ENCODE results near the gene SLC22A23. TPM values are rescaled to one million over a fixed set of nuclear protein-coding genes. Genes with fewer than 3 reads are reported as not detected.

SLC22A23 gene
- total RNA-seq, 4 donors from 2014 or later: 7.1 to 9.6 (median 8.2) TPM

- Histone ChIP-seq H3K27me3 (no peaks in the 10 kb centered on the region), H3K27ac (no peak overlapping the region), H3K9me3 (no peaks in the 10 kb centered on the region), H3K4me1 (peaks cover 0 to 19% (median 0%) of the 10 kb centered on the region in 4 donors), H3K4me3 (no peak overlapping the region), H3K36me3 (peaks cover 0 to 73% (median 5%) of the 10 kb centered on the region in 3 donors)
- WGBS, 2 donors: 69 to 86% methylated on average over 5 of the region's 5 CpGs
- no peak for DNase-seq (ENCODE audit: low spot score in 2 of 2)
- no peak for TF ChIP-seq POLR2A (IDR thresholded peaks at IDR 0.05)
- no peak for TF ChIP-seq CTCF (IDR thresholded peaks at IDR 0.05)
- TF ChIP-seq EP300 (IDR thresholded peaks at IDR 0.05): no peak
Measured at GRCh38 chr6:3267162-3267561, 189.7 kb downstream of the SLC22A23 start.

- no peak for DNase-seq (ENCODE audit: low spot score in 2 of 2)
- 52 to 57% methylated on average over 8 to 9 of the region's 9 CpGs for WGBS, 2 donors
- no peaks in the 10 kb centered on the region for H3K27me3 ChIP-seq
Measured at GRCh38 chr6:3266170-3266569, 190.7 kb downstream of the SLC22A23 start.

GRCh38 chr6:3265671-3266070, 191.2 kb downstream of the SLC22A23 start:
- no peak for DNase-seq (ENCODE audit: low spot score in 2 of 2)
- H3K27ac ChIP-seq: no peak overlapping the region
- H3K4me3 ChIP-seq: no peak overlapping the region
- H3K36me3 ChIP-seq: peaks cover 0 to 58% (median 0%) of the 10 kb centered on the region in 3 donors
- peaks cover 0 to 34% (median 9%) of the 10 kb centered on the region in 4 donors for H3K4me1 ChIP-seq
- TF ChIP-seq POLR2A (IDR thresholded peaks at IDR 0.05) (no peak), CTCF (IDR thresholded peaks at IDR 0.05) (no peak), EP300 (IDR thresholded peaks at IDR 0.05) (no peak)
- H3K9me3 ChIP-seq: no peaks in the 10 kb centered on the region
- WGBS, 2 donors: 52 to 58% methylated on average over 9 of the region's 9 CpGs
- no peaks in the 10 kb centered on the region for H3K27me3 ChIP-seq

More at GRCh38 chr6:3266170-3266569, 190.7 kb downstream of the SLC22A23 start:
- Histone ChIP-seq H3K36me3 (peaks cover 0 to 63% (median 0%) of the 10 kb centered on the region in 3 donors), H3K9me3 (no peaks in the 10 kb centered on the region), H3K27ac (no peak overlapping the region), H3K4me3 (no peak overlapping the region), H3K4me1 (peaks cover 0 to 29% (median 5%) of the 10 kb centered on the region in 4 donors)
- TF ChIP-seq CTCF (IDR thresholded peaks at IDR 0.05) (no peak), POLR2A (IDR thresholded peaks at IDR 0.05) (no peak), EP300 (IDR thresholded peaks at IDR 0.05) (no peak)

GRCh38 chr6:3264356-3264755, 192.5 kb downstream of the SLC22A23 start:
- Histone ChIP-seq H3K36me3 (peaks cover 0 to 45% (median 0%) of the 10 kb centered on the region in 3 donors), H3K4me1 (peaks cover 0 to 45% (median 18%) of the 10 kb centered on the region in 4 donors), H3K27me3 (no peaks in the 10 kb centered on the region), H3K4me3 (no peak overlapping the region), H3K9me3 (no peaks in the 10 kb centered on the region), H3K27ac (no peak overlapping the region)
- no peak for TF ChIP-seq POLR2A (IDR thresholded peaks at IDR 0.05)
- TF ChIP-seq EP300 (IDR thresholded peaks at IDR 0.05): no peak
- no peak for TF ChIP-seq CTCF (IDR thresholded peaks at IDR 0.05)
- no peak for DNase-seq (ENCODE audit: low spot score in 2 of 2)
- WGBS, 2 donors: 77 to 90% methylated on average over 3 of the region's 3 CpGs

GRCh38 chr6:3263096-3263495, 193.8 kb downstream of the SLC22A23 start:
- 87 to 93% methylated on average over 6 of the region's 6 CpGs for whole genome bisulfite sequencing, 2 donors
- Histone ChIP-seq H3K27me3 (no peaks in the 10 kb centered on the region), H3K27ac (no peak overlapping the region), H3K9me3 (no peaks in the 10 kb centered on the region), H3K4me1 (peaks cover 0 to 50% (median 20%) of the 10 kb centered on the region in 4 donors), H3K4me3 (no peak overlapping the region), H3K36me3 (peaks cover 0 to 34% (median 0%) of the 10 kb centered on the region in 3 donors)
- DNase-seq (ENCODE audit: low spot score in 2 of 2): no peak
- TF ChIP-seq EP300 (IDR thresholded peaks at IDR 0.05) (no peak), POLR2A (IDR thresholded peaks at IDR 0.05) (no peak), CTCF (IDR thresholded peaks at IDR 0.05) (no peak)
